T-cell (primary cell): ENCODE measurements around the gene ASGR1. TPM values are rescaled to one million over a fixed set of nuclear protein-coding genes. Genes with fewer than 3 reads are reported as not detected.

Experiments
- ATAC-seq, 4 experiments: fragments of 200-7000 bp in 3 of 4; fragments of 150-1000 bp in 1 of 4; cut with Tn5 transposase; replicated peaks in 1 of 4; 1 replicate in 3 of 4; 2 replicates in 1 of 4; pipeline ENCODE4 v1.10.0; 2021; ENCODE audit warnings: moderate library complexity in 3 of 4, mild to moderate bottlenecking in 2 of 4, moderate number of reproducible peaks in 1 of 4
- CTCF ChIA-PET, 2 donors: fragments of 300-600 bp; sonication (Branson Sonifier 250); formaldehyde crosslinking; loops; one replicate each; lab custom pipeline; 2022; ENCODE audit warnings: antibody characterized with exemption in 2 of 2; lab: Charles Lee
- POLR2A ChIA-PET, 2 donors: fragments of 300-600 bp; sonication (Branson Sonifier 250); formaldehyde crosslinking; loops; one replicate each; lab custom pipeline; 2022; ENCODE audit warnings: antibody characterized with exemption in 2 of 2; lab: Charles Lee
- DNase-seq, 35 experiments: peaks; one replicate each; pipeline versions ENCODE4 v3.0.0 to v3.0.0-alpha.2; 2013 to 2023
- H3K27ac ChIP-seq: one replicate; pipeline ENCODE4 v1.5.1; 2013; ENCODE audit warnings: low read length
- H3K27me3 ChIP-seq, 2 experiments: replicated peaks in 1 of 2; 1 replicate in 1 of 2; 2 replicates in 1 of 2; pipeline versions ENCODE4 v1.6.1 to v1.7.0; 2013; ENCODE audit warnings: low read length in 1 of 2, mixed read lengths in 1 of 2; ENCODE audit not compliant: control insufficient read depth in 2 of 2, insufficient read depth in 2 of 2; ENCODE audit errors: extremely low read depth in 1 of 2
- H3K36me3 ChIP-seq, 2 donors: 1 replicate in 1 of 2; 2 replicates in 1 of 2; pipeline versions ENCODE4 v1.6.1 to v1.7.0; 2013; ENCODE audit warnings: low read length in 1 of 2; ENCODE audit not compliant: control insufficient read depth in 2 of 2, insufficient read depth in 1 of 2; ENCODE audit errors: extremely low read depth in 1 of 2
- H3K4me1 ChIP-seq, 2 experiments: 1 replicate in 1 of 2; 2 replicates in 1 of 2; pipeline versions ENCODE4 v1.6.1 to v1.7.0; 2013; ENCODE audit warnings: low read length in 2 of 2, mixed read lengths in 1 of 2; ENCODE audit not compliant: insufficient read depth in 2 of 2, control insufficient read depth in 1 of 2; ENCODE audit errors: extremely low read depth in 1 of 2
- H3K4me3 ChIP-seq, 2 donors: 1 replicate in 1 of 2; 2 replicates in 1 of 2; pipeline versions ENCODE4 v1.5.1 to v1.7.0; 2013; ENCODE audit warnings: mild to moderate bottlenecking in 2 of 2, low read length in 1 of 2, moderate library complexity in 1 of 2; ENCODE audit not compliant: control insufficient read depth in 1 of 2; ENCODE audit errors: extremely low read depth in 1 of 2
- H3K9me3 ChIP-seq: 2 replicates; pipeline ENCODE4 v1.7.0; 2013
- H3K27ac Mint-ChIP-seq, 2 donors: one replicate each; pipeline ENCODE4 v1.8.0; 2020 to 2021; ENCODE audit warnings: mild to moderate bottlenecking in 2 of 2, mixed read lengths in 2 of 2
- H3K27me3 Mint-ChIP-seq, 2 donors: one replicate each; pipeline ENCODE4 v1.8.0; 2021 to 2022; ENCODE audit warnings: mixed read lengths in 2 of 2
- H3K36me3 Mint-ChIP-seq: one replicate; pipeline ENCODE4 v1.8.0; 2021; ENCODE audit warnings: mixed read lengths
- H3K4me1 Mint-ChIP-seq, 3 donors: one replicate each; pipeline ENCODE4 v1.8.0; 2020 to 2022; ENCODE audit warnings: mixed read lengths in 3 of 3, mild to moderate bottlenecking in 1 of 3
- H3K4me3 Mint-ChIP-seq, 3 donors: one replicate each; pipeline ENCODE4 v1.8.0; 2020 to 2022; ENCODE audit warnings: mild to moderate bottlenecking in 3 of 3, mixed read lengths in 3 of 3, moderate library complexity in 3 of 3
- H3K9me3 Mint-ChIP-seq, 3 donors: one replicate each; pipeline ENCODE4 v1.8.0; 2020 to 2022; ENCODE audit warnings: mixed read lengths in 3 of 3
- WGBS: methylation state at CpG from one replicate; pipeline ENCODE4 v1.1.5; 2013; ENCODE audit warnings: missing lambda C conversion rate; ENCODE audit not compliant: insufficient coverage; 5-methylcytosine and 5-hydroxymethylcytosine counted together
- total RNA-seq, 35 experiments: library from RNA in 6 of 35; stranded (reverse) in 6 of 35; fragments of 120-200 nt in 1 of 35; gene quantifications; one replicate each; pipeline versions ENCODE4 v1.2.1 to v1.2.4 and lab custom pipeline; 2013 to 2026

The ASGR1 gene
- total RNA-seq, 5 donors from 2014 or later (not counting 1 experiment from before 2014, with no cell fraction given): 0.60 to 1.8 (median 0.82) TPM

DNA sequence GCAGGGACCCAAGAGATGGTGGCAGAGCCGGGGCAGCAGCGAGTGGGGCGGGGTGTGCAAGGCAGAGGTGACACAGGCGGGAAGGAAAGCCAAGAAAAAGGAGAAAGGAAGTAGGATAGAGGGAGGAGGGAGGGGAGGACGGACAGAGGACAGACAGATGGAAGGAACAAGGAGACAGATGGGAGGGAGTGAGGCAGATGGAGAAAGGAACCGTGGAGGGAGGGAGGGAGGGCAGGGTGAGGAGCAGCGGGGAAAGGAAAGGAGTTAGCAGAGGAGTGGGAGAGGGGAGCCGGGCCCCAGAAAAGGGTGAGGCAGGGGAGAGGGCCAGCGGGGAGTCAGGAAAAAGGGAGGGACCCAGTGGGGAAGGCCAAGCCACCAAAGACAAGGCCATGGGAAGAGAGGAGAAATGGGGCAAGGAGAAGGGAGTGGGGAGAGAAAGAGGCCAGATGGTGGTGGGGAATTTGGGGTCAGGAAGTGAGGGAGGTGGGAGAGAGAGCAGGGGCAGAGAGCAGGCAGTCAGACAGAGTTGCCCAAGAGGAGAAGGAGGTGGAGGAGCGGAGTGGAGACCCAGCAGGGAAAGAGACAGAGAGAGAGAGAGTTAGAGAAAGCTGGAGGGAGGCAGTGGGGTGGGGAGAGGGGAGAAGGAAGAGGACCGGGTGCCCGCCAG, 13.2 kb upstream of the ASGR1 start:
- ATAC-seq (no peak), DNase-seq (no peak)
- H3K27me3 ChIP-seq: no peaks in the 10 kb centered on the region
- H3K4me1 ChIP-seq: no peaks in the 10 kb centered on the region
- Mint-ChIP-seq H3K27ac (no peak overlapping the region), H3K36me3 (peaks cover 7% of the 10 kb centered on the region), H3K4me1 (no peaks in the 10 kb centered on the region), H3K4me3 (no peak overlapping the region), H3K27me3 (no peaks in the 10 kb centered on the region), H3K9me3 (no peaks in the 10 kb centered on the region)
- no peak overlapping the region for H3K27ac ChIP-seq
- H3K36me3 ChIP-seq: peaks cover 2 to 7% of the 10 kb centered on the region in 2 donors
- H3K9me3 ChIP-seq: no peaks in the 10 kb centered on the region
- ChIA-PET CTCF (no interaction called here), POLR2A (no interaction called here)
- H3K4me3 ChIP-seq: no peak overlapping the region
- 80% methylated on average over 12 of the region's 12 CpGs for WGBS

DNA sequence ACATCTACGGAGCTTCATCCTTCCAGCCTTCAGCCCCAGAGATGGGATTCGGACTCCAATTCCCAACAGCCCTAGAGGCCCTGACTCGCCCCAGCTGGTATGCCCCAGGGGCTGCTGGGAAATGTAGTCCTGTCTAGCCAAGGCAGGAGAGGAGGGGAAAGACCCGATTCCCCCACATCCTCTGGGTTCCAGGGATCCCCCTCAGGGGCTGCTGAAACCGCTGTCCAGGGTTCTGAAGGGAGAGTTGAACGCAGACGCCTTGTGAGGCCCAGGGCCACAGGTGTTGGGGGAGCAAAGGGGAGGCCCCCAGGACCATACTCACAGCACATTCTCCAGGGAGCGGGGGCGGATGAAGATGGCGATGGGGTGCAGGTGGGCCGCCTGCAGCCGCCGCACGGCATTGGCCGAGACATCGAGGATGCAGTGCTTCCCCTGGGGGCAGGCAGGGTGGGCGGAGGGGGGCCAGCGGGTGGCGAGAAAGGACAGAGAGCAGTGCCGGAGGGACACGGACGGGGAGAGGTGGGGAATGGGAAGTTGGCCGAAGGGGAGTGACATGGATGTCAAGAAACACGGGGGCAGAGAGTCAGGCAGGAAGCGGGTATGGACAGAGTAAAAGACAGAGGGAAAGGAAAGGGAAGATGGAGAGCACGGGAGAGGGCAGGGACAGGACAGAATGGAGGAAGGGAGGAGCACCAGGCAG, 12.6 kb upstream of the ASGR1 start:
- Histone ChIP-seq H3K9me3 (no peaks in the 10 kb centered on the region), H3K4me3 (no peak overlapping the region), H3K4me1 (no peaks in the 10 kb centered on the region), H3K27me3 (no peaks in the 10 kb centered on the region), H3K27ac (no peak overlapping the region), H3K36me3 (peaks cover 2 to 7% of the 10 kb centered on the region in 2 donors)
- WGBS: 92% methylated on average over 19 of the region's 26 CpGs
- Mint-ChIP-seq H3K27me3 (no peaks in the 10 kb centered on the region), H3K4me3 (no peak overlapping the region), H3K4me1 (peaks cover 0 to 2% (median 0%) of the 10 kb centered on the region in 3 donors), H3K9me3 (no peaks in the 10 kb centered on the region), H3K27ac (no peak overlapping the region), H3K36me3 (peaks cover 7% of the 10 kb centered on the region)
- peak in 3 of 4 experiments; percentile 40 to 72 (median 47) for ATAC-seq
- peak in 7 of 35 experiments; percentile 20 to 35 (median 29) for DNase-seq
- POLR2A ChIA-PET: no interaction called here
- CTCF ChIA-PET: no interaction called here

GRCh38 chr17:7191069-7191468, 11.9 kb upstream of the ASGR1 start:
- Mint-ChIP-seq H3K36me3 (peaks cover 7% of the 10 kb centered on the region), H3K4me1 (peaks cover 4 to 8% (median 5%) of the 10 kb centered on the region in 3 donors), H3K4me3 (no peak overlapping the region), H3K9me3 (no peaks in the 10 kb centered on the region), H3K27me3 (no peaks in the 10 kb centered on the region), H3K27ac (no peak overlapping the region)
- POLR2A ChIA-PET: no interaction called here
- H3K4me1 ChIP-seq: no peaks in the 10 kb centered on the region
- no peaks in the 10 kb centered on the region for H3K9me3 ChIP-seq
- H3K4me3 ChIP-seq: no peak overlapping the region
- no peak overlapping the region for H3K27ac ChIP-seq
- H3K27me3 ChIP-seq: no peaks in the 10 kb centered on the region
- WGBS: 96% methylated on average over 5 of the region's 12 CpGs
- H3K36me3 ChIP-seq: peaks cover 2 to 7% of the 10 kb centered on the region in 2 donors
- DNase-seq: no peak
- ATAC-seq: no peak
- CTCF ChIA-PET: no interaction called here

DNA sequence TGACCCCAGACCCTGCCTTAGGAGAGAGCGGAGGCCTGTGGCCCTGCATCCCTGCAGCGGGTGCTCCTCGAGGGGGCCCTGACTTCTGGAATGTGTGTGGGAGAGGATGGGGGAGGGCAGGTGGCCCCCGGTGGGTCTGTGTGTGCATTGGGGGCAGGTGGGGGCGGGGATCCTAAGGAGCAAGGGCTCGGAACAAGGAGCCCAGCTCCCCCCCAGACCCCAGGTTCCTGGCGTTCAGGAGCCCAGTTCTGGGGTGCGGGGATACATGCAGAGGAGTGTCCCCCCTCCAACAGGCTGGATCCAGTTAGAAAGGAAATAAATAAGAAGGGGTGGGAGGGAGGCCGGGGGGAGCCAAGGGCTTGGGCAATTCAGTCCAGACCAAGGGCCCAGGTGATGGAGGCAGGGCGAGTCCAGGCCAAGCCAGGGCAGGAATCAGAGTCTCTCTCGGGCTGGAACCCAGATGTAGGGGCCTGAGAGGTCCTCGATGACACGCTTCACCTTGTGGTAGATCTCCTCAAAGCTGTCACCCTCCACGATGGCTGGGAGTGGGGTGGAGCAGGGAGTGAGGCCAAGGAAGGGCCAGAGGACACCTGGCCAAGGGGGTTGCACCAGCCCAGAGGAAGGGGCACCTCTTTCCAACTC, 11.2 kb upstream of the ASGR1 start:
- peaks cover 0 to 7% of the 10 kb centered on the region in 2 donors for H3K36me3 ChIP-seq
- no peaks in the 10 kb centered on the region for H3K9me3 ChIP-seq
- Mint-ChIP-seq H3K27me3 (no peaks in the 10 kb centered on the region), H3K9me3 (no peaks in the 10 kb centered on the region), H3K27ac (no peak overlapping the region), H3K4me1 (peaks cover 4 to 8% (median 5%) of the 10 kb centered on the region in 3 donors), H3K36me3 (peaks cover 7% of the 10 kb centered on the region), H3K4me3 (no peak overlapping the region)
- 94% methylated on average over 6 of the region's 14 CpGs for WGBS
- H3K27ac ChIP-seq: no peak overlapping the region
- H3K4me3 ChIP-seq: no peak overlapping the region
- POLR2A ChIA-PET: no interaction called here
- H3K27me3 ChIP-seq: no peaks in the 10 kb centered on the region
- no peaks in the 10 kb centered on the region for H3K4me1 ChIP-seq
- CTCF ChIA-PET: no interaction called here
- no peak for ATAC-seq
- DNase-seq: no peak

DNA sequence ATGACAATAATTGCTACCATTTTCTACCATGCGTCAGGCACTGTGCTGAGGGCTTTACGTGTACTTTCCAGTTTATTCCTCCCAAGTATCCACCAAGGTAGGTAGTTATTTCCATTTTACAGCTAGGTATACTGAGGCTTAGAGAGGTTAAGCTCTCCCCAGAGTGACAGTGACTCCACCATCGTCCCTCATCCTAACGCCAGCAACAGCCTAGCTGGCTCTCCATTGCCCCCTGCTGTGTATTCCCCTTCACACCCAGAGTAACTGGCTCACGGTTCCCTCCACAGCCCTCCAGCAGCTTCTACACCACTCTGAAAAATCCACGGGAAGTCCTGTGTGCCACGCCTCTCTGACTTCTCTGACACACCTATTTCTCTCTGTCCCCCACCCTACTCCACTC, 7.1 kb upstream of the ASGR1 start:
- ChIA-PET CTCF (no interaction called here), POLR2A (no interaction called here)
- no peaks in the 10 kb centered on the region for H3K9me3 ChIP-seq
- peaks cover 4 to 8% (median 5%) of the 10 kb centered on the region in 3 donors for H3K4me1 Mint-ChIP-seq
- H3K4me3 Mint-ChIP-seq: no peak overlapping the region
- no peaks in the 10 kb centered on the region for H3K36me3 Mint-ChIP-seq
- H3K36me3 ChIP-seq: no peaks in the 10 kb centered on the region
- H3K9me3 Mint-ChIP-seq: no peaks in the 10 kb centered on the region
- no peak overlapping the region for H3K27ac ChIP-seq
- no peak overlapping the region for H3K4me3 ChIP-seq
- no peaks in the 10 kb centered on the region for H3K27me3 ChIP-seq
- no peak overlapping the region for H3K27ac Mint-ChIP-seq
- H3K27me3 Mint-ChIP-seq: no peaks in the 10 kb centered on the region
- DNase-seq (no peak), ATAC-seq (no peak)
- H3K4me1 ChIP-seq: no peaks in the 10 kb centered on the region
- 32% methylated on average over 5 of the region's 7 CpGs for WGBS

- H3K4me3 Mint-ChIP-seq: no peak overlapping the region
- Histone ChIP-seq H3K27me3 (peaks cover 0 to 4% of the 10 kb centered on the region in 2 experiments), H3K36me3 (no peaks in the 10 kb centered on the region), H3K4me1 (no peaks in the 10 kb centered on the region), H3K27ac (no peak overlapping the region), H3K9me3 (no peaks in the 10 kb centered on the region), H3K4me3 (no peak overlapping the region)
- peaks cover 4 to 8% (median 5%) of the 10 kb centered on the region in 3 donors for H3K4me1 Mint-ChIP-seq
- ATAC-seq (no peak), DNase-seq (no peak)
- no peaks in the 10 kb centered on the region for H3K9me3 Mint-ChIP-seq
- ChIA-PET POLR2A (no interaction called here), CTCF (interaction anchor here in 1 of 2 donors (0.6 kb wide), 1 partner anchor 150 kb away, joined by 3 read pairs; no protein-coding TSS in a partner anchor)
- 80% methylated on average over 1 of the region's 6 CpGs for WGBS
- H3K27ac Mint-ChIP-seq: no peak overlapping the region
- no peaks in the 10 kb centered on the region for H3K36me3 Mint-ChIP-seq
- H3K27me3 Mint-ChIP-seq: no peaks in the 10 kb centered on the region
These were observed 5.5 kb upstream of the ASGR1 start for GRCh38 chr17:7184647-7185046.
